Upper lobe of left lung (tissue), 4 donors: ENCODE data around the gene CYB5R2.

ENCODE experiments used
- CTCF ChIP-seq, 6 experiments: fragments of 450-650 bp in 4 of 6; fragments of 200-600 bp in 2 of 6; sonication (generic) in 2 of 6; IDR thresholded peaks; one replicate each; pipeline ENCODE4 v1.5.1; 2016 to 2019; ENCODE audit warnings: antibody characterized with exemption in 6 of 6
- POLR2A ChIP-seq, 4 donors: fragments of 450-650 bp; IDR thresholded peaks; one replicate each; pipeline ENCODE4 v1.5.1; 2016 to 2017; ENCODE audit warnings: antibody characterized with exemption in 4 of 4, mild to moderate bottlenecking in 2 of 4
- POLR2AphosphoS5 ChIP-seq, 2 donors: sonication (generic); formaldehyde crosslinking; IDR thresholded peaks; one replicate each; pipeline ENCODE4 v1.5.1; 2017; ENCODE audit warnings: antibody characterized with exemption in 2 of 2

GRCh38 chr11:7672960-7673723, at the start of gene CYB5R2:
- TF ChIP-seq POLR2AphosphoS5 (IDR thresholded peaks at IDR 0.05) (peak in 1 of 2 donors; percentile 33), CTCF (IDR thresholded peaks at IDR 0.05) (no peak), POLR2A (IDR thresholded peaks at IDR 0.05) (no peak)
